Measurements from ENCODE around the gene FNTB. TPM values are rescaled to one million over a fixed set of nuclear protein-coding genes. Genes with fewer than 3 reads are reported as not detected.

The FNTB gene
- total and polyA plus RNA-seq, 2 of the 8 experiments (the other 6 are each of a cell fraction or from before 2014, with no cell fraction given) = 16.0 to 20.7 TPM

DNA sequence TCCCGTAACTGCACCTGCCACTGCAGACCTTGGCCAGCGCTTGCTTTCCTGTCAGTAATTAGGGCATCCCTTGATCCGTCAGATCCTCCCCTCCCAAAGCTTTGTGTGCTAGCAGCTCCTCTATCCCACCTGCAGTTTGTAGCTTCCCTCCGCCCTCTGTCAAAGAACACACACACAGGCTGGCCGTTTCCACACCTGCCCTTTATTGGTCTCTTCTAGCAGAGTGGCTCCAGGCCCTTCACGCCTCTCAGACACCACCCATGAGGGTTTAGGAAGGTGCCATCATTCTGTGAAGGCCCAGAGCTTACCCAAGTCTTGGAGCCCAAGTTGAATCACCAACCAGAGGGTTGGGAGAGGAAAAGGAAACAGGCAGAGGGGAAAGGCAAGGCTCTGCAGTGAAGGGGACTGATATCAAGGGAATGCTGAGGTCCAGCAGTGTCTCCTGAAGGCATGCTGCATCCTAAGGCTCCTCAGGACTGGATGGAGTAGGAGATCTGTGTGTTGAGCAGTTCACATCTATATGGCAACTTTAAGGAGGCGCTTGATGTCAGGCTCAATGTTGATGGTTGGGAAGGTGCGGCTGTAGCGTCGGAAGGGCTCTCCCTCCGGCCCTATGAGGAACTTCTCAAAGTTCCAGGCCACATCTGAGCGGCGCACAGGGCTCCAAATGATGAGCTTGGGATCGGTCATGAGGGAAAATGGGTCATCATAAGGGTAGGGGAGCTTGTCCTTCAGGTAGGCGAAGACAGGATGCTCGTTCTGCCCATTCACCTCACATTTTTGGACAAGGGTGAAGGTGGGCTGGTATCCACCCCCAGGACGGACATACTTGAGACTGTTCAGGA lies 47.5 kb upstream of the FNTB start:
- Histone ChIP-seq H4K8ac (ENCODE audit: extremely low read depth, insufficient read depth, low read length) (no peak overlapping the region), H3K4me3 (ENCODE audit: extremely low read depth in 1 of 4, insufficient read depth in 2 of 4, low read depth in 3 of 4, low read length in 4 of 4) (no peak overlapping the region), H4K91ac (replicated peaks; ENCODE audit: insufficient read length, low read length) (no peak overlapping the region), H3K27ac (ENCODE audit: low read depth, low read length) (no peak overlapping the region), H3K27me3 (replicated peaks in 1 of 4; ENCODE audit: control insufficient read depth in 3 of 4, extremely low read depth in 1 of 4, insufficient read depth in 3 of 4, low read length in 3 of 4) (no peaks in the 10 kb centered on the region), H3K4me1 (replicated peaks in 1 of 4; ENCODE audit: control insufficient read depth in 3 of 4, insufficient read depth in 4 of 4, low read length in 3 of 4) (peaks cover 0 to 8% (median 2%) of the 10 kb centered on the region in 4 experiments; a peak in 4 of 7 replicates), H2BK12ac (ENCODE audit: low read depth, low read length) (no peak overlapping the region), H4K5ac (ENCODE audit: insufficient read length, low read depth, low read length) (no peak overlapping the region), H3K9ac (replicated peaks in 1 of 4; ENCODE audit: extremely low read depth in 1 of 4, low read depth in 3 of 4, low read length in 3 of 4) (no peak overlapping the region), H3K79me1 (ENCODE audit: low read depth, low read length) (no peaks in the 10 kb centered on the region; the same call in 1 of the 2 replicates), H3K56ac (replicated peaks; ENCODE audit: insufficient read length, low read depth, low read length) (no peak overlapping the region), H2BK15ac (ENCODE audit: low read length) (no peak overlapping the region), H3K23me2 (ENCODE audit: low read depth, low read length) (no peaks in the 10 kb centered on the region; the same call in 1 of the 2 replicates), H3K4ac (replicated peaks; ENCODE audit: insufficient read length, low read depth, low read length) (no peak overlapping the region), H3K79me2 (ENCODE audit: control insufficient read depth in 1 of 2, insufficient read depth in 2 of 2, low read length in 2 of 2) (no peaks in the 10 kb centered on the region), H2AFZ (ENCODE audit: low read length) (no peak overlapping the region), H2AK5ac (ENCODE audit: low read depth, low read length) (no peak overlapping the region), H3K18ac (ENCODE audit: extremely low read depth, low read length) (no peak overlapping the region), H3K4me2 (ENCODE audit: insufficient read depth in 1 of 2, low read depth in 2 of 2, low read length in 2 of 2) (no peak overlapping the region), H3K14ac (ENCODE audit: insufficient read length) (no peak overlapping the region), H2BK5ac (ENCODE audit: low read depth, low read length) (no peak overlapping the region), H3K9me3 (ENCODE audit: insufficient read depth in 2 of 2, low read depth in 1 of 2, low read length in 1 of 2) (no peaks in the 10 kb centered on the region), H3K23ac (ENCODE audit: insufficient read length) (no peak overlapping the region), H2BK120ac (replicated peaks; ENCODE audit: low read depth, low read length) (no peak overlapping the region), H3K36me3 (ENCODE audit: control insufficient read depth in 2 of 4, insufficient read depth in 4 of 4, low read length in 3 of 4) (0 out of 8 replicates have a peak, but pooled peaks cover 0 to 8% (median 0%) of the 10 kb centered on the region in 4 experiments), H4K20me1 (replicated peaks in 1 of 2; ENCODE audit: control insufficient read depth in 1 of 2, insufficient read depth in 2 of 2, low read length in 2 of 2) (no peaks in the 10 kb centered on the region), H2BK20ac (ENCODE audit: low read length) (no peak overlapping the region)
- ChIA-PET POLR2A (ENCODE audit: partially characterized antibody) (interaction anchor here (0.6 to 1.5 kb wide), 4 partner anchors 10 to 237 kb away, joined by 3 read pairs; no protein-coding TSS in a partner anchor), CTCF (ENCODE audit: partially characterized antibody) (interaction anchor here (0.7 to 2.1 kb wide), 9 partner anchors 17 to 172 kb away, joined by 3 to 7 read pairs (median 4); no protein-coding TSS in a partner anchor)
- DNase-seq (ENCODE audit: low read depth in 1 of 2, low spot score in 2 of 2) = no peak
- WGBS, 2 experiments (ENCODE audit: extremely low coverage in 1 of 2, insufficient coverage in 1 of 2, insufficient read length in 1 of 2, insufficient replicate concordance in 2 of 2, low coverage in 1 of 2, low lambda C conversion rate in 2 of 2, missing lambda C conversion rate in 1 of 2) = 88% methylated on average over 17 of the region's 17 CpGs; no CpG with 5 or more reads in 1 of the 2 experiments
- TF ChIP-seq SAP30 (IDR thresholded peaks at IDR 0.05; ENCODE audit: insufficient read depth, insufficient replicate concordance, low read length) (no peak), RNF2 (IDR thresholded peaks at IDR 0.05; ENCODE audit: borderline replicate concordance, low read depth, low read length, missing control alignments, poor library complexity, severe bottlenecking) (no peak), GABPA (IDR thresholded peaks at IDR 0.05; ENCODE audit: borderline replicate concordance, insufficient read depth, low read length) (no peak), RXRA (IDR thresholded peaks at IDR 0.05; ENCODE audit: insufficient read depth, low read depth, low read length) (no peak)
- TF ChIP-seq, protein P1, sequence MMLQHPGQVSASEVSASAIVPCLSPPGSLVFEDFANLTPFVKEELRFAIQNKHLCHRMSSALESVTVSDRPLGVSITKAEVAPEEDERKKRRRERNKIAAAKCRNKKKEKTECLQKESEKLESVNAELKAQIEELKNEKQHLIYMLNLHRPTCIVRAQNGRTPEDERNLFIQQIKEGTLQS (IDR thresholded peaks at IDR 0.05; ENCODE audit: insufficient read depth, low read depth, low read length) = no peak
- no peak for FAIRE-seq
